GM21717 (cell line): ENCODE results near the gene OR2T5.
"Not testable (repeated sequence)": the region's sequence is repeated elsewhere in the genome, so short reads cannot be mapped to it uniquely, and the experiment has no call there.

Experiments
- ATAC-seq: cut with Tn5 transposase; IDR thresholded peaks from one replicate; pipeline ENCODE4 v1.9.1; 2021; ENCODE audit warnings: mild to moderate bottlenecking, moderate library complexity; ENCODE audit not compliant: unreplicated experiment

OR2T5 gene

GRCh38 chr1:248500305-248501035 lies 12.1 kb downstream of the OR2T5 start:
- not testable (repeated sequence) for ATAC-seq

- not testable (repeated sequence) for ATAC-seq
Observed at GRCh38 chr1:248507773-248508172, 19.4 kb downstream of the OR2T5 start, which contains the start of gene OR2G6. Gene OR2G6, plus strand, starts transcription at chr1:248508073. Its CDS starts 13,574 bp downstream, at chr1:248521647.

- not testable (repeated sequence) for ATAC-seq
Observed at GRCh38 chr1:248510217-248510616, 21.8 kb downstream of the OR2T5 start.

- ATAC-seq = no peak
Observed at GRCh38 chr1:248521856-248522255, 33.5 kb downstream of the OR2T5 start.

- not testable (repeated sequence) for ATAC-seq
Observed at GRCh38 chr1:248537449-248537848, 49.1 kb downstream of the OR2T5 start.
